Measurements from ENCODE around the gene ACSF3.

DNA sequence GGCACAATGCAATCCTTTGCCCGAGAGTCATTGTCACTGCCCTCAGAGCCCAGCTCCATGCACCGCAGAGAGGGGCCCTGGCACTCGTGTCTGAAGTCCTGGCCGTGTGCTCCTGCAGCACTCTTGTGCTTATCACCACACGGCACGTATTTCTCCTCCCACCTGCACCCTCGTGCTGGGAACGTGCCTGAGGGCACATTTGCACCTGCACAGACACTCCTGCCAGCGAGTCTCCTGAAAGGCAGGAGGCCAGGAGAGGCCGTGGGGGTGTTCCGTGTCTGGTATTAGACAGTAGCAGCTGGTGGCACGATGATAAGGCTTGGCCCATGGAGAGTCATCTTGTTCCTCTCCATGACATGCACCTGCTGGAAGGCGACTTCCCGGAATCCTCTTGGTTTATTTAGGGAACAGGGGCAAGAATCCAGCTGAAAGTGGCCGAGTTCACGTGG, 3.4 kb upstream of the ACSF3 start:
- TF ChIP-seq REPIN1 (tag by site-specific recombination; IDR thresholded peaks at IDR 0.05; ENCODE audit: low read depth): no peak
- TF ChIP-seq ZNF701 (tag by site-specific recombination; IDR thresholded peaks at IDR 0.05): no peak
- TF ChIP-seq, protein P1, sequence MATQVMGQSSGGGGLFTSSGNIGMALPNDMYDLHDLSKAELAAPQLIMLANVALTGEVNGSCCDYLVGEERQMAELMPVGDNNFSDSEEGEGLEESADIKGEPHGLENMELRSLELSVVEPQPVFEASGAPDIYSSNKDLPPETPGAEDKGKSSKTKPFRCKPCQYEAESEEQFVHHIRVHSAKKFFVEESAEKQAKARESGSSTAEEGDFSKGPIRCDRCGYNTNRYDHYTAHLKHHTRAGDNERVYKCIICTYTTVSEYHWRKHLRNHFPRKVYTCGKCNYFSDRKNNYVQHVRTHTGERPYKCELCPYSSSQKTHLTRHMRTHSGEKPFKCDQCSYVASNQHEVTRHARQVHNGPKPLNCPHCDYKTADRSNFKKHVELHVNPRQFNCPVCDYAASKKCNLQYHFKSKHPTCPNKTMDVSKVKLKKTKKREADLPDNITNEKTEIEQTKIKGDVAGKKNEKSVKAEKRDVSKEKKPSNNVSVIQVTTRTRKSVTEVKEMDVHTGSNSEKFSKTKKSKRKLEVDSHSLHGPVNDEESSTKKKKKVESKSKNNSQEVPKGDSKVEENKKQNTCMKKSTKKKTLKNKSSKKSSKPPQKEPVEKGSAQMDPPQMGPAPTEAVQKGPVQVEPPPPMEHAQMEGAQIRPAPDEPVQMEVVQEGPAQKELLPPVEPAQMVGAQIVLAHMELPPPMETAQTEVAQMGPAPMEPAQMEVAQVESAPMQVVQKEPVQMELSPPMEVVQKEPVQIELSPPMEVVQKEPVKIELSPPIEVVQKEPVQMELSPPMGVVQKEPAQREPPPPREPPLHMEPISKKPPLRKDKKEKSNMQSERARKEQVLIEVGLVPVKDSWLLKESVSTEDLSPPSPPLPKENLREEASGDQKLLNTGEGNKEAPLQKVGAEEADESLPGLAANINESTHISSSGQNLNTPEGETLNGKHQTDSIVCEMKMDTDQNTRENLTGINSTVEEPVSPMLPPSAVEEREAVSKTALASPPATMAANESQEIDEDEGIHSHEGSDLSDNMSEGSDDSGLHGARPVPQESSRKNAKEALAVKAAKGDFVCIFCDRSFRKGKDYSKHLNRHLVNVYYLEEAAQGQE (tag by site-specific recombination; IDR thresholded peaks at IDR 0.05): no peak
- TF ChIP-seq ZNF398 (tag by site-specific recombination; IDR thresholded peaks at IDR 0.05): no peak
- TF ChIP-seq, protein P2, sequence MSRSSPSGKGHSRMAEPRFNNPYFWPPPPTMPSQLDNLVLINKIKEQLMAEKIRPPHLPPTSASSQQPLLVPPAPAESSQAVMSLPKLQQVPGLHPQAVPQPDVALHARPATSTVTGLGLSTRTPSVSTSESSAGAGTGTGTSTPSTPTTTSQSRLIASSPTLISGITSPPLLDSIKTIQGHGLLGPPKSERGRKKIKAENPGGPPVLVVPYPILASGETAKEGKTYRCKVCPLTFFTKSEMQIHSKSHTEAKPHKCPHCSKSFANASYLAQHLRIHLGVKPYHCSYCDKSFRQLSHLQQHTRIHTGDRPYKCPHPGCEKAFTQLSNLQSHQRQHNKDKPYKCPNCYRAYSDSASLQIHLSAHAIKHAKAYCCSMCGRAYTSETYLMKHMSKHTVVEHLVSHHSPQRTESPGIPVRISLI (tag by site-specific recombination; IDR thresholded peaks at IDR 0.05): no peak
- TF ChIP-seq ZNF645 (tag by site-specific recombination; IDR thresholded peaks at IDR 0.05): no peak
- TF ChIP-seq ZNF777 (tag by site-specific recombination; IDR thresholded peaks at IDR 0.05; ENCODE audit: borderline replicate concordance): no peak
